HUES48 (cell line): ENCODE measurements around the gene SH3GLB1.

ENCODE experiments used
- H3K27ac ChIP-seq: one replicate; pipeline ENCODE4 v1.7.0; 2013; ENCODE audit warnings: low read depth, low read length, inconsistent platforms
- H3K27me3 ChIP-seq: 2 replicates; pipeline ENCODE4 v1.6.1; 2013; ENCODE audit warnings: mild to moderate bottlenecking, low read length; ENCODE audit not compliant: control insufficient read depth, insufficient read depth
- H3K36me3 ChIP-seq: 2 replicates; pipeline ENCODE4 v1.6.1; 2013; ENCODE audit warnings: low read length; ENCODE audit not compliant: control insufficient read depth, insufficient read depth
- H3K4me1 ChIP-seq: 2 replicates; pipeline ENCODE4 v1.6.1; 2013; ENCODE audit warnings: mild to moderate bottlenecking, low read length; ENCODE audit not compliant: control insufficient read depth, insufficient read depth
- H3K4me3 ChIP-seq: 2 replicates; pipeline ENCODE4 v1.5.1; 2013; ENCODE audit warnings: mild to moderate bottlenecking, low read depth, low read length
- H3K9ac ChIP-seq: 2 replicates; pipeline ENCODE4 v1.6.1; 2013; ENCODE audit warnings: mild to moderate bottlenecking, low read depth, low read length, moderate library complexity
- H3K9me3 ChIP-seq: 2 replicates; pipeline ENCODE4 v1.6.1; 2013; ENCODE audit warnings: low read length; ENCODE audit not compliant: control insufficient read depth, insufficient read depth

Gene SH3GLB1

DNA sequence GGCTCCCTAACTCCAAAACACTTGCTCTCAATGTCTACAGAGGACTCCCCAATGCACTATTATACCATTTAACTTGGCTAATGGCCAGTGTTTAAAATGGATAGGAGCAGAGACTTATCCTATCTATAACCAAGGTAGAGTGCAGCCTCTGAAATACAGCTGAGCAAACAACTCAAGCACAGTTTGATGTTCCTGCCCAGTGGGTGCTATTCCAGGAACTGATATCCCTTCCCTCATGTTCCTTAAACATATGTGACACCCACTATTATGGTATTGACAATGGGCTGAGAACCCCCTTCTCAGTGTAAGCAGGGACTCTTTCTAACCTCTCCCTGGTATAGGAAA lies 51.7 kb downstream of the SH3GLB1 start:
- no peaks in the 10 kb centered on the region for H3K9me3 ChIP-seq
- no peak overlapping the region for H3K4me3 ChIP-seq
- no peaks in the 10 kb centered on the region for H3K27me3 ChIP-seq
- H3K27ac ChIP-seq, result no peak overlapping the region
- no peaks in the 10 kb centered on the region for H3K36me3 ChIP-seq
- no peak overlapping the region for H3K9ac ChIP-seq
- H3K4me1 ChIP-seq, result peaks cover 5% of the 10 kb centered on the region; the same call in 1 of the 2 replicates

- Histone ChIP-seq H3K4me1 (peaks cover 5% of the 10 kb centered on the region; the same call in 1 of the 2 replicates), H3K27ac (no peak overlapping the region), H3K36me3 (no peaks in the 10 kb centered on the region), H3K9me3 (no peaks in the 10 kb centered on the region), H3K9ac (no peak overlapping the region), H3K27me3 (no peaks in the 10 kb centered on the region), H3K4me3 (no peak overlapping the region)
These were observed 53.1 kb downstream of the SH3GLB1 start for GRCh38 chr1:86757272-86757984.

DNA sequence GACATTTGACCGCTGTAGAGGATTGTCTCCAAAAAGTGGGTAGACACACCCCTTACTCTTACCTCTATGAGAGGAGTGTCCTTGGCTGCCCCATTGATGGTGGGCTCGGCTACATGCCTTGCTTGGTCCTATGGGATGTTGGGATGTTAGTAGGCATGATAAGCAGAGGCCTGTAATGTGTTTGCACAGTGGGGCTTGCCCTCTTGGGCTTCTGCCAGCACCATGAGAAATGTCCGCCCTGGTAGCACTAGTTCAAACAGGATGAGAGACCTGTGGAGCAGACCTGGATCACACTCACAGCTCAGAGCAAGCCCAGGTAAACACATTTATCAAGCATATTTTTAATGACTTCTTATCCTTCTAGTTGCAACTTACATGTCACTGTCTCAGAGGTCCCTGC lies 54.2 kb downstream of the SH3GLB1 start:
- no peak overlapping the region for H3K27ac ChIP-seq
- no peak overlapping the region for H3K9ac ChIP-seq
- no peaks in the 10 kb centered on the region for H3K36me3 ChIP-seq
- H3K4me1 ChIP-seq, result peaks cover 5% of the 10 kb centered on the region; the same call in 1 of the 2 replicates
- H3K4me3 ChIP-seq, result no peak overlapping the region
- no peaks in the 10 kb centered on the region for H3K27me3 ChIP-seq
- H3K9me3 ChIP-seq, result no peaks in the 10 kb centered on the region

- H3K4me1 ChIP-seq, result no peaks in the 10 kb centered on the region
- no peaks in the 10 kb centered on the region for H3K27me3 ChIP-seq
- H3K27ac ChIP-seq, result no peak overlapping the region
- no peak overlapping the region for H3K9ac ChIP-seq
- H3K4me3 ChIP-seq, result no peak overlapping the region
- no peaks in the 10 kb centered on the region for H3K9me3 ChIP-seq
- no peaks in the 10 kb centered on the region for H3K36me3 ChIP-seq
These were observed 55.8 kb downstream of the SH3GLB1 start for GRCh38 chr1:86760199-86760598.

DNA sequence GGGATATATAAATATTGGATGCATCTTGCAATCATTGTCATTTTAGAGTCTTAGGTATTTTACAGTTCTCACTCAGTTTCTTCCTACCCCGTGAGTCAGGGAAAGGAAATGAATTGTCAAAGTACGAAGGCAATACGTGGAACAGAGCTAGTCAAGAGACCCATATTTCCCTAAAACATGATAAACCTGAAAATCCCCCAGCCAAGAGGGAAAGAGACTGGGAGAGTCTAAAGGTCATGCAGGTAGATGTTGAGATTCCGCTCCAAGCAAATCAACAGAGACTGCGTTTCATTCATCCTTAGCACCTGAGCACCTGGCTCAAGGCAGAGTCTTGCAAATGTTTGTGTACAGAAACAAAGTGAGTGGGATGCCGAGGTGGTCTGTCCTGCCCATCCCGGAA lies 58.0 kb downstream of the SH3GLB1 start:
- Histone ChIP-seq H3K4me1 (no peaks in the 10 kb centered on the region), H3K27me3 (no peaks in the 10 kb centered on the region), H3K9me3 (no peaks in the 10 kb centered on the region), H3K9ac (no peak overlapping the region), H3K27ac (no peak overlapping the region), H3K36me3 (no peaks in the 10 kb centered on the region), H3K4me3 (no peak overlapping the region)

DNA sequence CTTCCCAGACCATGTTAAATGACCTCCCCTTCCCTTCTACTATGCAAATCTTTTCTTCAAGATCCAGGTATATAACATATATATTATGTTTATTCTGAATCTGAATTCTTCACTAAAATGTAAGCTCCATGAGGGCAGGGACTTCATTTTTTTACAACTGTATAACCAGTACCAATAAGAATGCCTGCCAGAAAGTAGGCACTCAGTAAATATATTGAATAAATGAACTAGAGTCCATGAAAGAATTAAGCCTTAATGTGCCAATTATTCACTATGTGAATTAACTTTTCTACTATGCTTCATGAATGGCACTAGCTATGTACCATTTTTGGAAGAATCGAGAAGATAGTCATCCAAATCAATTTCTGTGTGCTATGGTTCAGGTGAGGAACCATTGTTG lies 60.1 kb downstream of the SH3GLB1 start:
- Histone ChIP-seq H3K4me1 (no peaks in the 10 kb centered on the region), H3K36me3 (no peaks in the 10 kb centered on the region), H3K4me3 (no peak overlapping the region), H3K27ac (no peak overlapping the region), H3K9ac (no peak overlapping the region), H3K27me3 (no peaks in the 10 kb centered on the region), H3K9me3 (no peaks in the 10 kb centered on the region)

- Histone ChIP-seq H3K9me3 (no peaks in the 10 kb centered on the region), H3K4me1 (no peaks in the 10 kb centered on the region), H3K36me3 (no peaks in the 10 kb centered on the region), H3K4me3 (no peak overlapping the region), H3K27ac (no peak overlapping the region), H3K9ac (no peak overlapping the region), H3K27me3 (no peaks in the 10 kb centered on the region)
These were observed 60.7 kb downstream of the SH3GLB1 start for GRCh38 chr1:86765073-86765472.

- no peak overlapping the region for H3K27ac ChIP-seq
- no peaks in the 10 kb centered on the region for H3K4me1 ChIP-seq
- H3K27me3 ChIP-seq, result no peaks in the 10 kb centered on the region
- H3K9ac ChIP-seq, result no peak overlapping the region
- no peaks in the 10 kb centered on the region for H3K36me3 ChIP-seq
- no peak overlapping the region for H3K4me3 ChIP-seq
- no peaks in the 10 kb centered on the region for H3K9me3 ChIP-seq
These were observed 61.3 kb downstream of the SH3GLB1 start for GRCh38 chr1:86765674-86766073.

DNA sequence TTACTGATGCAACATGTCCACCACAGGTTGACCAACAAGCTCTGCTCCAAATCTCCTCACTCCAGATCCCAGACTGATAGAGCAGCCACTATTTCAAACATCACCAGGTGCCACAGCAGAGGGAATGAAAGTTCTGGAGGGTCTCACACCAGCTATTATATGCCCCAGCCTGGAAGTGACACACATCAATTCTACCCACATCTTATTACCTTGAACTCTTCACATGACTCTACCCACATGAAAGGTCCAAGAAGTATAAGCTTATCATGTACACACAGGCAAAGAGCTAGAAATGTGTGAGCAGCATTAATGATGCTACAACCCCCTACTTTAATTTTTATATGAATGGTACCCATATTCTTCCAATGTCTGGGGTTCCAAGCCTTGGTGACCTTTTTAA lies 64.2 kb downstream of the SH3GLB1 start:
- Histone ChIP-seq H3K4me3 (no peak overlapping the region), H3K27me3 (no peaks in the 10 kb centered on the region), H3K36me3 (no peaks in the 10 kb centered on the region), H3K9ac (no peak overlapping the region), H3K9me3 (no peaks in the 10 kb centered on the region), H3K4me1 (peaks cover 4% of the 10 kb centered on the region), H3K27ac (no peak overlapping the region)

- peaks cover 9% of the 10 kb centered on the region for H3K4me1 ChIP-seq
- no peak overlapping the region for H3K27ac ChIP-seq
- H3K27me3 ChIP-seq, result no peaks in the 10 kb centered on the region
- no peak overlapping the region for H3K9ac ChIP-seq
- H3K36me3 ChIP-seq, result no peaks in the 10 kb centered on the region
- H3K9me3 ChIP-seq, result no peaks in the 10 kb centered on the region
- no peak overlapping the region for H3K4me3 ChIP-seq
These were observed 64.7 kb downstream of the SH3GLB1 start for GRCh38 chr1:86769065-86769464.

DNA sequence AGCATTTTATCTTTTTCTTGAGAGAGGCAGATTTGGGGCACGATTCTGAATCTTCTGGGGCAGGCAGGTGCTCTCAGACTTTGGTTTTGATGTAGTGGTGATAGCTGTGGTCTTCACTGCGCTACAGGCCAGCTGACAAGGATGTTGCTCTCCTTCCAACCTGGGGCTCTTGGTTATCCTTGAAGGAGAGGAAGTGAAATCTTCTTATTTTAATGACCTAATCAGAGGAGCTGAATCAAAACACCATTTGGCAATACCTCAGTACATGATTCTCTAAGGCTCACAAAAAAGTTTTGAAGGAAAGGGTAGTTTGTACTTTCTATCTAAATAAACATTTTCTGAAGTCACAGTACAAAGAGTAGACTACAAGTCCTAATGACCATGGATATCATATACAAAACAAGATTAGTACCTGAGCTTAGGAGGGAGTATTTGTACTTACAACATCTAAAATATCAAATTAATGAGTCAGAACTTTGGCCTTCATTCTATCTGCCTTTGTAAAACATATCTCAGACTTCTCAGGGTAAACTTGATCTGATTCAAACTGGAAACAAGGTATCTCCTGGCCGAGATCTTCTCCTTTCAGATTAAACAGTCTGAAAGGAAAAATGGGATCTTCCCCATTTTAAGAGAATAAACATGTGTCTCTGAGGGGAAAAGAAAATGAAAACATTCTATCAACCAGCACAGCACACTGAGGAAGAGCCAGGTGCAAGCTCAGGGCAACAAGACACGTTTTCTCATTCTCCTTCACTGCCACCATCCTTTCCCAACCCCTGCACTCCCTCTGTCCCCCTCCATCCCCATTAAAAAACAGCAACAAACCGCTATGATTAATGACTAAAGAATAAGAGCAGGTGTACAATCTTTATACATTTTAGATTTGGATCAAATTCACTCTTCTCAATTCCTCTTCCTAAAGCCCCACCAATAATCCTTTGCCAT lies 69.2 kb downstream of the SH3GLB1 start:
- peak overlapping the region; percentile 39 for H3K27ac ChIP-seq
- peaks cover 20% of the 10 kb centered on the region for H3K4me1 ChIP-seq
- no peaks in the 10 kb centered on the region for H3K9me3 ChIP-seq
- H3K9ac ChIP-seq, result no peak overlapping the region
- no peaks in the 10 kb centered on the region for H3K36me3 ChIP-seq
- 0 out of 2 replicates have a peak overlapping the region, but pooled peaks have one; percentile 7 for H3K4me3 ChIP-seq
- no peaks in the 10 kb centered on the region for H3K27me3 ChIP-seq
